ENCODE measurements around the gene AUH.

Gene AUH

GRCh38 chr9:91185193-91185886, 176.4 kb downstream of the AUH start:
- no peak for DNase-seq

GRCh38 chr9:91182429-91183225, 179.1 kb downstream of the AUH start:
- DNase-seq, result no peak

GRCh38 chr9:91181541-91181940, 180.2 kb downstream of the AUH start:
- DNase-seq, result no peak

GRCh38 chr9:91180930-91181268, 180.8 kb downstream of the AUH start:
- no peak for DNase-seq

GRCh38 chr9:91180240-91180929, 181.3 kb downstream of the AUH start:
- no peak for DNase-seq

- no peak for DNase-seq
Observed at GRCh38 chr9:91179237-91180138, 182.2 kb downstream of the AUH start.

GRCh38 chr9:91178281-91179236, 183.2 kb downstream of the AUH start:
- no peak for DNase-seq

GRCh38 chr9:91177661-91178280, 183.9 kb downstream of the AUH start:
- DNase-seq, result no peak

- DNase-seq, result no peak
Observed at GRCh38 chr9:91177081-91177480, 184.6 kb downstream of the AUH start.

- no peak for DNase-seq
Observed at GRCh38 chr9:91176426-91176825, 185.3 kb downstream of the AUH start.

GRCh38 chr9:91174772-91175171, 186.9 kb downstream of the AUH start:
- no peak for DNase-seq

- no peak for DNase-seq
Observed at GRCh38 chr9:91172329-91172728, 189.4 kb downstream of the AUH start.

- DNase-seq, result no peak
Observed at GRCh38 chr9:91170951-91171350, 190.8 kb downstream of the AUH start.

GRCh38 chr9:91166796-91167366, 194.8 kb downstream of the AUH start:
- DNase-seq, result no peak

- no peak for DNase-seq
Observed at GRCh38 chr9:91164724-91165520, 196.8 kb downstream of the AUH start.

Data from NCI-H1694 treated with DMSO at 0.1 percent for 48 hours (cell line).